ENCODE measurements around the gene PPT2. TPM values are rescaled to one million over a fixed set of nuclear protein-coding genes. Genes with fewer than 3 reads are reported as not detected.

Gene PPT2
- total RNA-seq, 6 donors from 2014 or later = 7.0 to 64.8 (median 16.8) TPM

GRCh38 chr6:32163559-32164258 lies 9.8 kb downstream of the PPT2 start:
- Histone ChIP-seq H3K36me3 (peaks cover 0 to 26% (median 13%) of the 10 kb centered on the region in 4 donors), H3K4me1 (peaks cover 0 to 6% (median 5%) of the 10 kb centered on the region in 4 donors), H3K4me3 (no peak overlapping the region), H3K27me3 (no peaks in the 10 kb centered on the region), H3K27ac (peak overlapping the region; percentile 37 to 84 (median 71)), H3K9me3 (no peaks in the 10 kb centered on the region)
- DNase-seq (no peak), ATAC-seq (ENCODE audit: low FRiP score in 2 of 2) (no peak)
- TF ChIP-seq POLR2AphosphoS5 (IDR thresholded peaks at IDR 0.05) = peak in 1 of 2 donors; percentile 27
- TF ChIP-seq CTCF (IDR thresholded peaks at IDR 0.05) = peak in 1 of 6 experiments; percentile 8
- no peak for TF ChIP-seq EP300 (IDR thresholded peaks at IDR 0.05)
- 71 to 73% methylated on average over 7 of the region's 7 CpGs for WGBS, 2 donors

GRCh38 chr6:32164295-32164694 lies 10.4 kb downstream of the PPT2 start, which contains the start of gene EGFL8:
Gene EGFL8, plus strand, starts transcription at chr6:32164595. Its CDS starts 1,571 bp downstream, at chr6:32166166.
- ATAC-seq (ENCODE audit: low FRiP score in 2 of 2) (no peak), DNase-seq (no peak)
- Histone ChIP-seq H3K4me3 (no peak within 1 kb of the TSS), H3K4me1 (peaks cover 0 to 6% (median 5%) of the 10 kb centered on the region in 4 donors), H3K27me3 (no peaks in the 10 kb centered on the region), H3K36me3 (peaks cover 0 to 31% (median 15%) of the 10 kb centered on the region in 4 donors), H3K9me3 (no peaks in the 10 kb centered on the region), H3K27ac (peak within 1 kb of the TSS; percentile 37 to 84 (median 71))
- no peak for TF ChIP-seq POLR2AphosphoS5 (IDR thresholded peaks at IDR 0.05)
- no peak for TF ChIP-seq EP300 (IDR thresholded peaks at IDR 0.05)
- no peak for TF ChIP-seq CTCF (IDR thresholded peaks at IDR 0.05)
- no peak for TF ChIP-seq POLR2A (IDR thresholded peaks at IDR 0.05)

GRCh38 chr6:32166411-32167061 lies 12.6 kb downstream of the PPT2 start:
- TF ChIP-seq POLR2AphosphoS5 (IDR thresholded peaks at IDR 0.05) (no peak), POLR2A (IDR thresholded peaks at IDR 0.05) (no peak), EP300 (IDR thresholded peaks at IDR 0.05) (no peak), CTCF (IDR thresholded peaks at IDR 0.05) (no peak)
- Histone ChIP-seq H3K4me1 (peaks cover 0 to 6% (median 5%) of the 10 kb centered on the region in 4 donors), H3K36me3 (peaks cover 0 to 48% (median 35%) of the 10 kb centered on the region in 4 donors), H3K27me3 (no peaks in the 10 kb centered on the region), H3K9me3 (no peaks in the 10 kb centered on the region), H3K4me3 (no peak overlapping the region), H3K27ac (peak overlapping the region in 1 of 4 donors; percentile 27)
- DNase-seq (peak in 1 of 2 donors; percentile 75), ATAC-seq (ENCODE audit: low FRiP score in 2 of 2) (peak in 1 of 2 donors; percentile 11)
- 87 to 92% methylated on average over 14 to 29 of the region's 30 CpGs for WGBS, 2 donors

- peak overlapping the region in 1 of 4 donors; percentile 7 for H3K27ac ChIP-seq
- H3K36me3 ChIP-seq = peaks cover 0 to 48% (median 33%) of the 10 kb centered on the region in 4 donors
- no peak overlapping the region for H3K4me3 ChIP-seq
- no peak for TF ChIP-seq EP300 (IDR thresholded peaks at IDR 0.05)
- 92 to 95% methylated on average over 24 to 32 of the region's 32 CpGs for WGBS, 2 donors
- H3K9me3 ChIP-seq = no peaks in the 10 kb centered on the region
- H3K27me3 ChIP-seq = no peaks in the 10 kb centered on the region
- peaks cover 0 to 6% (median 5%) of the 10 kb centered on the region in 4 donors for H3K4me1 ChIP-seq
- peak in 1 of 2 donors; percentile 79 for DNase-seq
- ATAC-seq (ENCODE audit: low FRiP score in 2 of 2) = no peak
Measured at GRCh38 chr6:32167154-32167760, 13.3 kb downstream of the PPT2 start.

GRCh38 chr6:32167761-32168262 lies 13.9 kb downstream of the PPT2 start:
- ATAC-seq (ENCODE audit: low FRiP score in 2 of 2) (no peak), DNase-seq (no peak)
- no peaks in the 10 kb centered on the region for H3K9me3 ChIP-seq
- TF ChIP-seq POLR2A (IDR thresholded peaks at IDR 0.05) (no peak), EP300 (IDR thresholded peaks at IDR 0.05) (no peak), CTCF (IDR thresholded peaks at IDR 0.05) (no peak), POLR2AphosphoS5 (IDR thresholded peaks at IDR 0.05) (no peak)
- 68 to 70% methylated on average over 3 to 6 of the region's 6 CpGs for WGBS, 2 donors
- H3K4me3 ChIP-seq = no peak overlapping the region
- H3K4me1 ChIP-seq = peaks cover 2 to 6% (median 6%) of the 10 kb centered on the region in 4 donors
- no peaks in the 10 kb centered on the region for H3K27me3 ChIP-seq
- peaks cover 0 to 48% (median 32%) of the 10 kb centered on the region in 4 donors for H3K36me3 ChIP-seq
- peak overlapping the region in 1 of 4 donors; percentile 7 for H3K27ac ChIP-seq
